ENCODE results near the gene FRZB. TPM values are rescaled to one million over a fixed set of nuclear protein-coding genes. Genes with fewer than 3 reads are reported as not detected.

FRZB gene
- total RNA-seq, 1 experiment from 2014 or later = 0.49 TPM

GRCh38 chr2:182834293-182834692, 32.1 kb downstream of the FRZB start:
- H3K36me3 ChIP-seq = no peaks in the 10 kb centered on the region
- H3K4me1 ChIP-seq = no peaks in the 10 kb centered on the region
- H3K4me3 ChIP-seq = no peak overlapping the region
- H3K27ac ChIP-seq = no peak overlapping the region
- H3K27me3 ChIP-seq = no peaks in the 10 kb centered on the region
- no peak for DNase-seq
- H3K9me3 ChIP-seq (replicated peaks) = no peaks in the 10 kb centered on the region

- DNase-seq = no peak
- Histone ChIP-seq H3K9me3 (replicated peaks) (no peaks in the 10 kb centered on the region), H3K27ac (no peak overlapping the region), H3K27me3 (no peaks in the 10 kb centered on the region), H3K4me3 (no peak overlapping the region), H3K36me3 (no peaks in the 10 kb centered on the region), H3K4me1 (no peaks in the 10 kb centered on the region)
These were observed 33.2 kb downstream of the FRZB start for GRCh38 chr2:182833084-182833854.

GRCh38 chr2:182831921-182832320, 34.5 kb downstream of the FRZB start:
- Histone ChIP-seq H3K4me3 (no peak overlapping the region), H3K9me3 (replicated peaks) (no peaks in the 10 kb centered on the region), H3K4me1 (no peaks in the 10 kb centered on the region), H3K36me3 (no peaks in the 10 kb centered on the region), H3K27ac (no peak overlapping the region), H3K27me3 (no peaks in the 10 kb centered on the region)
- DNase-seq = no peak

GRCh38 chr2:182831101-182831500, 35.3 kb downstream of the FRZB start:
- no peak overlapping the region for H3K27ac ChIP-seq
- no peak for DNase-seq
- no peaks in the 10 kb centered on the region for H3K9me3 ChIP-seq (replicated peaks)
- no peaks in the 10 kb centered on the region for H3K36me3 ChIP-seq
- H3K4me1 ChIP-seq = no peaks in the 10 kb centered on the region
- H3K27me3 ChIP-seq = no peaks in the 10 kb centered on the region
- H3K4me3 ChIP-seq = no peak overlapping the region

- no peaks in the 10 kb centered on the region for H3K9me3 ChIP-seq (replicated peaks)
- no peaks in the 10 kb centered on the region for H3K27me3 ChIP-seq
- no peak overlapping the region for H3K27ac ChIP-seq
- no peaks in the 10 kb centered on the region for H3K36me3 ChIP-seq
- peaks cover 8% of the 10 kb centered on the region; the same call in 1 of the 2 replicates for H3K4me1 ChIP-seq
- H3K4me3 ChIP-seq = no peak overlapping the region
- DNase-seq = no peak
These were observed 39.1 kb downstream of the FRZB start for GRCh38 chr2:182827182-182827879.

GRCh38 chr2:182826496-182826895, 39.9 kb downstream of the FRZB start:
- Histone ChIP-seq H3K4me1 (peaks cover 8% of the 10 kb centered on the region; the same call in 1 of the 2 replicates), H3K9me3 (replicated peaks) (no peaks in the 10 kb centered on the region), H3K27me3 (no peaks in the 10 kb centered on the region), H3K27ac (no peak overlapping the region), H3K36me3 (no peaks in the 10 kb centered on the region), H3K4me3 (no peak overlapping the region)
- no peak for DNase-seq

GRCh38 chr2:182826064-182826463, 40.4 kb downstream of the FRZB start:
- Histone ChIP-seq H3K27ac (no peak overlapping the region), H3K4me3 (no peak overlapping the region), H3K4me1 (peaks cover 8% of the 10 kb centered on the region; the same call in 1 of the 2 replicates), H3K36me3 (no peaks in the 10 kb centered on the region), H3K9me3 (replicated peaks) (no peaks in the 10 kb centered on the region), H3K27me3 (no peaks in the 10 kb centered on the region)
- no peak for DNase-seq

GRCh38 chr2:182824767-182825158, 41.7 kb downstream of the FRZB start:
- no peaks in the 10 kb centered on the region for H3K27me3 ChIP-seq
- H3K27ac ChIP-seq = no peak overlapping the region
- DNase-seq = peak; percentile 30 to 54
- peaks cover 8% of the 10 kb centered on the region; the same call in 1 of the 2 replicates for H3K4me1 ChIP-seq
- H3K36me3 ChIP-seq = no peaks in the 10 kb centered on the region
- no peaks in the 10 kb centered on the region for H3K9me3 ChIP-seq (replicated peaks)
- H3K4me3 ChIP-seq = no peak overlapping the region

GRCh38 chr2:182824056-182824766, 42.2 kb downstream of the FRZB start:
- Histone ChIP-seq H3K4me3 (no peak overlapping the region), H3K9me3 (replicated peaks) (no peaks in the 10 kb centered on the region), H3K27ac (no peak overlapping the region), H3K27me3 (no peaks in the 10 kb centered on the region), H3K36me3 (no peaks in the 10 kb centered on the region), H3K4me1 (peaks cover 8% of the 10 kb centered on the region; the same call in 1 of the 2 replicates)
- DNase-seq = no peak

GRCh38 chr2:182822733-182823132, 43.7 kb downstream of the FRZB start:
- no peaks in the 10 kb centered on the region for H3K9me3 ChIP-seq (replicated peaks)
- H3K27ac ChIP-seq = no peak overlapping the region
- peaks cover 19% of the 10 kb centered on the region for H3K4me1 ChIP-seq
- no peaks in the 10 kb centered on the region for H3K36me3 ChIP-seq
- H3K27me3 ChIP-seq = no peaks in the 10 kb centered on the region
- DNase-seq = no peak
- H3K4me3 ChIP-seq = no peak overlapping the region

- Histone ChIP-seq H3K4me3 (no peak overlapping the region), H3K4me1 (peaks cover 28% of the 10 kb centered on the region), H3K9me3 (replicated peaks) (no peaks in the 10 kb centered on the region), H3K36me3 (no peaks in the 10 kb centered on the region), H3K27me3 (no peaks in the 10 kb centered on the region), H3K27ac (no peak overlapping the region)
- DNase-seq = no peak
These were observed 45.3 kb downstream of the FRZB start for GRCh38 chr2:182821182-182821581.

GRCh38 chr2:182819412-182819811, 47.0 kb downstream of the FRZB start:
- H3K4me3 ChIP-seq = no peak overlapping the region
- peak overlapping the region; percentile 52; the same call in 1 of the 2 replicates for H3K27ac ChIP-seq
- peaks cover 22% of the 10 kb centered on the region for H3K4me1 ChIP-seq
- H3K27me3 ChIP-seq = no peaks in the 10 kb centered on the region
- H3K9me3 ChIP-seq (replicated peaks) = no peaks in the 10 kb centered on the region
- DNase-seq = no peak
- no peaks in the 10 kb centered on the region for H3K36me3 ChIP-seq

- H3K9me3 ChIP-seq (replicated peaks) = no peaks in the 10 kb centered on the region
- peaks cover 20% of the 10 kb centered on the region for H3K4me1 ChIP-seq
- DNase-seq = peak; percentile 58 to 59
- no peaks in the 10 kb centered on the region for H3K36me3 ChIP-seq
- no peaks in the 10 kb centered on the region for H3K27me3 ChIP-seq
- H3K27ac ChIP-seq = peak overlapping the region; percentile 52
- no peak overlapping the region for H3K4me3 ChIP-seq
These were observed 47.5 kb downstream of the FRZB start for GRCh38 chr2:182818925-182819324.

GRCh38 chr2:182818501-182818900, 47.9 kb downstream of the FRZB start:
- Histone ChIP-seq H3K27me3 (no peaks in the 10 kb centered on the region), H3K36me3 (no peaks in the 10 kb centered on the region), H3K4me1 (peaks cover 20% of the 10 kb centered on the region), H3K9me3 (replicated peaks) (no peaks in the 10 kb centered on the region), H3K27ac (peak overlapping the region; percentile 52), H3K4me3 (no peak overlapping the region)
- DNase-seq = no peak

- Histone ChIP-seq H3K4me3 (no peak overlapping the region), H3K4me1 (peaks cover 20% of the 10 kb centered on the region), H3K36me3 (no peaks in the 10 kb centered on the region), H3K27me3 (no peaks in the 10 kb centered on the region), H3K9me3 (replicated peaks) (no peaks in the 10 kb centered on the region), H3K27ac (no peak overlapping the region; the same call in 1 of the 2 replicates)
- no peak for DNase-seq
These were observed 48.9 kb downstream of the FRZB start for GRCh38 chr2:182817558-182817957.
